GM19328 (cell line): ENCODE measurements around the gene SLC12A8.

ENCODE experiments used
- ATAC-seq: cut with Tn5 transposase; IDR thresholded peaks from one replicate; pipeline ENCODE4 v1.9.1; 2021; ENCODE audit warnings: mild to moderate bottlenecking, moderate library complexity; ENCODE audit not compliant: unreplicated experiment

Gene SLC12A8

DNA sequence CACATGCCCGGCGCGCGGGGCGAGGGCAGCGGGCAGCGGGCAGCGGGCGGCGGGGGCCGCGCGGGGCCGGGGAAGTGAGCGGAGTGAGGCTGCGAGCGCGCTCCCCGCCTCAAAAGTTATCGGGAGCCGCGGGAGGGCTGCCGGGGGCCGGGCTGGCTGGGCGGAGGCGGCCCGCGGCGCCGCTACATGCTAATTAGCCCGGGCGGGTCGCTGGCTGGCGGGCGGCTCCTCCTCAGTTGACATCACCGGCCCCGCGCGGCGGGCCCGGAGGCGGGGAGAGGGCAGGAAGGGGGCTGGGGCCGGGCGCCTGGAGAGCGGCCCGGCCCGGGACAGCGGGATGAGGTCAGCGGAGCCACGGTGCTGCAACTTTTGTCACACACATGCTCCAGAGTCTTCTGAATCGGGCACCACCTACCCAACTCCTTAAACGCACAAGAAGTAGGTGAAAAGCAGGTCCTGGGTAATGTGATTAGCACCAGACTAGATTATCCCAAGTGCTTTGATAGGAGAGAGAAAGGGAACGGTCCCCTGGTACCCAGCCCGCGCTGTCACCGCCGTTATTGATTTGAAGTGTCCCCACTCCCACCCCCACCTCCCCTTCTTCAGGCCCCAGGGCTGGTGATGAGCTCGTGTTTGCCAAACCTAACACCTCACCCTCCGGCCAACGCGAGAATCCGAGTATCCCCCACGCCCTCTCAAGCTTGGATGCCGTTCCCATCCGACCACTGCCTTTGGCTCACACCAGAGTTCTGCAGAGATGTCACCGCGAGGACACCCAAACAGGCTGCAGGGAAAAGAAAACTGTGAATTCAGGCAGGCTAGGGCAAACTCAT is 156.4 kb downstream of the SLC12A8 start, which contains the start of gene HEG1:
TSS of gene HEG1 (minus strand) at position 85 of the 833 bp plus-strand sequence. CDS start 107 bp downstream, outside the sequence.
- peak; percentile 77 for ATAC-seq

DNA sequence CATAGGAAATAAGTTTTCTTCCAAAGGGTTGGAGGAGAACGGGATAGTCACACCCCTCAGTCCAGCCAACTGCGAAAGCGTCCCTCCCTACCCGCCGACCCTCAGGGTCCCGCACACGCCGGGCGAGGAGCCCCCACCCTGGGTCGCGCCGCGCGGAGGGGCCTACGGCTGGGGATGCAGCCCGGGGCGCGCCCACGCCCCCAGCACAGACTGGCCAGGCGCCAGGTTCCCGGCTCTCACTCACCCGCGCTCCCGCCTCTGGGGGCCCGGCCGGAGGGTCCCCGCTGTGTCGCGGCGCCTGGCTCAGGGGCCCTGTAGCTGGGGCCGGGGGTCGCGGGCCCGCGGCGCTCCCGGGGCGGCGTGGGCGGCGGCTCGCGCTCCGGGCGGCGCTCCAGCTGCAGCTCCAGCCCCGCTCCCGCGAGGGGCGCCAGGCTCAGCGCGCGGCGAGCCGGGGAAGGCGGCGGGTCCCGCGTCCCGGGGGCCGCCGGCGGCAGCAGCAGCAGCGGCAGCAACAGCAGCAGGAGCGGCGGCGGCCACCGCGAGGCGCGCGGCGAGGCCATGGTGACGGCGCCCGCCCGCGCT is 157.1 kb downstream of the SLC12A8 start:
- ATAC-seq, result peak; percentile 31

DNA sequence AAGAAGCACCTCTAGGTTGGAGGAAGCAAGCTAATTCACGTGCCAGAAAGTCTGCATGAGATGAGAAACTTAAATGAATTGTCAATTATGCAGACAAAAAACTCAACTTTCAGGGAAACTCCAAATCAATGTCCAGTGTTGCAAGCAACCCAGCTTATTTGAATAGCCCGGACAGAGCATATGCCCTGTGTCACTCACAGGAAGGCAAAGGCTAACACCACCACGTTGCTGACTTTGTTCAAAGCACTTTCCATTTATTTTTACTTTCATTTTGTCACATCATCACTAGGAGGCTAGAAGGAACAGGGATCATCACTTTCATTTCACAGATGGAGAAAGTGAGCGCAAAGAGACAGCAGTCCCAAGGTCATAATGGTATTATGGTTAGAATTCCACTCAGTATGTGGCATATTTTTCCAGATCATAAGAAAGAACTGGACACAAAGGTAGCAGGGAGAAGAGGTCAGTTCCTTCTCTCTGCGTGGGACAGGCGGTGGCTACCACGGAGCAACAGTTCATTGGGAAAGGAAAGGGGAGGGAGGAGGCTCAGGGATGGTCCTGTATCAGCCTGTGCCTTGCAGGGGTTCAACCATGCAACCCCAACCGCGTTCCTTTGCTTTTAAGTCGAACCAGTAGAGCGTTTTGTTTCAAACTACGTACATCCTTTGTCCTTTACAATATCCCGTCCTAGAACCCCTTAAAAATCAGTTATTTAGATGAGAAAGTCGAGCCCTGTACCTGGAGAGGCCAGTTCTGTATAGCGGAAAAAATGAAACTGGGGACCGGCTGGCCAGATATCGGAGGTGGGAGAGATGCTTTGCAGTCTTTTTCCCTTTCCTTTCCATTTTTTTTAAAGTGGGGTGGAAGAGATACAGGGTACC is 157.9 kb downstream of the SLC12A8 start:
- ATAC-seq, result no peak

GRCh38 chr3:125054062-125054448 is 158.5 kb downstream of the SLC12A8 start:
- no peak for ATAC-seq

- ATAC-seq, result no peak
Observed at GRCh38 chr3:125053304-125053699, 159.2 kb downstream of the SLC12A8 start.

GRCh38 chr3:125052624-125053303 is 159.8 kb downstream of the SLC12A8 start:
- ATAC-seq, result no peak

- no peak for ATAC-seq
Observed at GRCh38 chr3:125051715-125052581, 160.6 kb downstream of the SLC12A8 start.

DNA sequence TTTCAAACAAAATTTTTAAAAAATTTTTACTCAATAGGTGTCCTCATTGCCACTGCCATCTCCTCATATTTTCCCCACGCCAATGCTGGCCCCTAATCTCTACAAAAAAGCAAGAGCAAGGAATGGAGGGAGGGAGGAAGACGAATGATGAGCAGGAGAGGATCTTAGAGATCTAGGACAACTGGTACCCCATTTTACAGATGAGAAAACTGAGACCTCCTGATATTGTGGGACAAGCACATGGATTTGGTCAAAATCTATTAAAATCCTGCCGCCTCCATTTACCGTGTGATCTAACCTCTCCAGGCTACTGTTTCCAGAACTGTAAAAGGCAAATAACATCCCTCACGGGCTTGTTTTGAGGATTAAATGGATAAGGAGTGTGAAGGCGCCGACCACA is 161.3 kb downstream of the SLC12A8 start:
- no peak for ATAC-seq

- no peak for ATAC-seq
Observed at GRCh38 chr3:125050488-125051090, 162.0 kb downstream of the SLC12A8 start.

GRCh38 chr3:125048282-125048681 is 164.3 kb downstream of the SLC12A8 start:
- ATAC-seq, result no peak

- ATAC-seq, result no peak
Observed at GRCh38 chr3:125045965-125046364, 166.6 kb downstream of the SLC12A8 start.

- ATAC-seq, result no peak
Observed at GRCh38 chr3:125045194-125045593, 167.4 kb downstream of the SLC12A8 start.

DNA sequence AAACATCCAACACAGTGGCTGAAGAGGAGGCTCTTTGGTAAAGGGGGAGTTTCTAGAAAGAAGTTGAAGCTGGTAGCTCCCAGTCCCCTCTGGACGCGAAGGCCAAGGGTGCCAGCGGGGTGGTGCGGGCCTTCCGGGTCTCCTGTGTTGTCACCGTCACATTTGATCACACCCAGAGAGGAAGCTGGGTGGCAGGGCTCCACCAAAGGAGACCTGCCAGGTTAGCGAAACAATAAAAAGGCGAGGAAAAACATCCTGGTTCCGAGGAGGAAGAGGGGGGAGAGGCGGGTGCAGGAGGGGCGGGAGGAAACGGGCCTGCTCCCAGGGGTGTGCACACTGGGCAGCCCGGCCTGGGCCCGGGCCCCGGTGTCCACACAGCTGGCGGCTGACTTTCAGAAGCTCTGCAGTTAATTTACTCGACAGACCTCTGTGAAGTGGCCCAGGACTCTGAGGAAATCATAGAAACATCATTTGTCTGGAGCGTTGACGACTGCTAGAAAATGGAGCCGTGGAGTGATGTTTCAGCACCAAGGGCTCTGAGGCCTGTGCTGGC is 168.9 kb downstream of the SLC12A8 start:
- no peak for ATAC-seq

DNA sequence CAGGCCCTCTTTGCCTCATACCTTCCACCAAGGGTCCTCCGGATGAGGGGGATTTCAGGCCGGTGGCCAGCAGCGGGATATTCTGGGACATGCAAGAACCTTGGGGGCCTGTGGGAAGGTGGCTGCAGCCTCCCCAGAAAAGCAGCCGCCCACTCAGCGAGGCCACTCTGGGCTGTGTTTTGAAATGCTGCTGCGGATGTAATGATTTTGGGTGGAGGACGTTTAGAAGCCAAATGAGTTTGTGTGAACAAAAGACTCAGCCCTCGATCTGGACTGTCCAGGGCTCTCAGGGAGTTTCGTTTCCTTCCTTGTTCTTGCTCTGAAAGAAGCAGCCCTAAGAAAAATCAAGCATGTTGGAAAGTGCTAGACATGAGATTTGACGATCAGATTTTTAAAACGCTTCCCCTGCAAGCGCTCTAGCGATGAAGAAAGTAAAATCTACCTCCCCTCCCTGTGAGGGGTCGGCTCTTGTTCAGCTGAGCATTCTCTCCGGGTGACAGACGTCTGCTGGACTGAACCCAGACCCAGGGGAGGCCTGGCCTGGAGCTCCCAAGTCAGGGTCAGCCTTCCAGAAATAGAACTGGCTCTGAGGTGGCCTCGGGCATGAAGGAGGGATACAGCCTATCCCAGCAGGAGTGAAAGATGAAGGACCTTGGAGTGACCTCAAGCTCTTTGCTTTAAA is 169.7 kb downstream of the SLC12A8 start:
- ATAC-seq, result no peak

GRCh38 chr3:125039131-125040100 is 173.1 kb downstream of the SLC12A8 start:
- ATAC-seq, result no peak

DNA sequence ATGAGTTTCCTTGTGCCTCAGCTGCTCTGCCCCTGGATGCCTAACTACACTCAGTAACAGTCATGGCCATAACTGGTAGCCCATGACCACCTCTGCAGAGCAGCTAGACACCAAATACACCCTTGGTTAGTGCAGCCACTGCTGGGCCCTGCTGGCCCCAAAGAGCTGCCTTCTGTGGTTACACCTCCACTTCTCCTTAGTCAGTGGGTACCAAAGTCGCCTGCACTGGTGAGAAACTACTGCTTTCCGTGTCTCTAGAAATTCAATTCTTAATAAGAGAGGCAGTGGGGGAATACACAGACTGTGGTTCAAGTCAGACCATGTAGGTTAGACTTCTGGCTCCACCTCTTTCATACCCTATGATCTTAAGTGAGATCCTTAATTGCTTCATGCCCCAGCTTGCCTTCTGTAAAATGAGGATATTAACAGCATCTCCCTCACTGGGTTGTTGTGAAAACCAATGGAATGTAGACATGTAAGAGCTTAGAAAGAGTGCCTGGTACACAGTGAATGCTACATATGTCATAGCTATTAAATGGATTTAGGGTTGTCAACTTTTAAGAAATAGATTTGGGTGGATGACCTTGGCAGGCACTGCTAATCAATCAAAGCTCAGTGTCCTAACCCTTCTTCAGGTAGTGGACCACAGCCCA is 174.9 kb downstream of the SLC12A8 start:
- ATAC-seq, result no peak

GRCh38 chr3:125035217-125035616 is 177.3 kb downstream of the SLC12A8 start:
- no peak for ATAC-seq
